ENCODE measurements around the gene ROPN1.
"Not testable (repeated sequence)": the region's sequence is repeated elsewhere in the genome, so short reads cannot be mapped to it uniquely, and the experiment has no call there.

ROPN1 gene

DNA sequence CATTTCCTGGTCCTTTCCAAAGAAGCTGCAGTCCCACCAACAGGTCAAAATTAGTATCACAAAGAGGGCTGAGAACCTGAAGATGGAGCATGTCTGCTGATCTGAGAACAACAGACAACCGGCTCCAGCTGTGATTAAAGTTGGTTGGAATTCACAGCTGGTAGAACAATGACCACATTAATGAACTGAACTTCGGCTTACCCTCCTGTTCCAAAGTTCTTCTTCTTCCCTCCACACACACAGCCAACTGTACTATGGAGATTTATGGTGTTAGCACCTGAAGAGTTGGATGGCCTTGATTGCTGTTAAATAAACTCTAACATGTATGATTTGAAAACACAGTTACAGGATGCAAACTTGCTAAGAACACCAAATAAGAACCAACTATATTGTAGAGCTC is 27.4 kb upstream of the ROPN1 start:
- no peaks in the 10 kb centered on the region for H3K36me3 ChIP-seq (replicated peaks)
- DNase-seq, result no peak
- TF ChIP-seq, protein P1, sequence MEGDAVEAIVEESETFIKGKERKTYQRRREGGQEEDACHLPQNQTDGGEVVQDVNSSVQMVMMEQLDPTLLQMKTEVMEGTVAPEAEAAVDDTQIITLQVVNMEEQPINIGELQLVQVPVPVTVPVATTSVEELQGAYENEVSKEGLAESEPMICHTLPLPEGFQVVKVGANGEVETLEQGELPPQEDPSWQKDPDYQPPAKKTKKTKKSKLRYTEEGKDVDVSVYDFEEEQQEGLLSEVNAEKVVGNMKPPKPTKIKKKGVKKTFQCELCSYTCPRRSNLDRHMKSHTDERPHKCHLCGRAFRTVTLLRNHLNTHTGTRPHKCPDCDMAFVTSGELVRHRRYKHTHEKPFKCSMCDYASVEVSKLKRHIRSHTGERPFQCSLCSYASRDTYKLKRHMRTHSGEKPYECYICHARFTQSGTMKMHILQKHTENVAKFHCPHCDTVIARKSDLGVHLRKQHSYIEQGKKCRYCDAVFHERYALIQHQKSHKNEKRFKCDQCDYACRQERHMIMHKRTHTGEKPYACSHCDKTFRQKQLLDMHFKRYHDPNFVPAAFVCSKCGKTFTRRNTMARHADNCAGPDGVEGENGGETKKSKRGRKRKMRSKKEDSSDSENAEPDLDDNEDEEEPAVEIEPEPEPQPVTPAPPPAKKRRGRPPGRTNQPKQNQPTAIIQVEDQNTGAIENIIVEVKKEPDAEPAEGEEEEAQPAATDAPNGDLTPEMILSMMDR (IDR thresholded peaks at IDR 0.05; ENCODE audit: low read depth, low read length, missing control alignments), result no peak
- in situ Hi-C loops (cut with HindIII; ENCODE audit: low pct_ligation_motif_present, low sequenced_read_pairs), result no loop called here
- no peak overlapping the region for H3K27ac ChIP-seq
- no peak overlapping the region for H3K4me3 ChIP-seq (ENCODE audit: low read depth, low read length)
- H3K27me3 ChIP-seq (replicated peaks), result peaks cover 7% of the 10 kb centered on the region

DNA sequence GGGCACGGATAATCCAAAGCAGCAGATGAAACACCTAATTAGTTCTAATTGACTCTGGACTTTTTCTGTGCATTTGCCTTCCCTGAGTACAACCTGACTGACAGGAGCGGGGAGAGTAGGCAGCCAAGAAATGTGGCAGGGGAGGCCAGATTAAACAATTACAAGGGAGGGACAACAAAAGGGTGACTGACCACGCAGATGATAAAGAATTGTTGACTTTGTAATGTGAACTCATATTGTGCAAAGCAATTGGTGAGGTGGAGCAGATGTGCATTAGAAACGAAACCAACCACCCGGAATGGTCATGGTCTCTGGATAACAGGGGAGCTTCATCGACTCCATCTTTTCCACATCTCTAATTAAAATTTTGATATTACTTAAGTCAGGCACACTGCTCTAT is 25.6 kb upstream of the ROPN1 start:
- in situ Hi-C loops (cut with HindIII; ENCODE audit: low pct_ligation_motif_present, low sequenced_read_pairs); H3K27me3 ChIP-seq (replicated peaks); H3K4me3 ChIP-seq (ENCODE audit: low read depth, low read length): not testable (repeated sequence)

DNA sequence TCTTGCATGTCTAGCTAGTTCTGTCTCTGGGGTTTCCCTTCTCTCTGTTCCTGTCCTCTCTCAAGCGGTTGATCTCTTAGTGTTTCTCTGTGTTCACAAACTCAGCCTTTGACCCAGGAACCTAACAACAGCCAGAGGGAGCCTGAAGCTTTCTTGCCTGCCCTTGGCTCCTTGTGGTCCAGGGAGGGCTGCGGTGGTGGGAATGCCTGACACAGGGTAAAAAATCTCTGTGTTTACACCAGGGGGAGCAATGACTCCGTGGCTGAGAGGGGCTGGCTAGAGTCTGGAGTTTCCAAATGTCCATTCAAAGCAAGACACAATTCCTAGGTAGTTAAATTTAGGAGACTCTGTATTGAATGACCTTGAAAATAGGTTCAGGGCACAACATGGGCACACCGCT is 24.6 kb upstream of the ROPN1 start:
- DNase-seq, result peak; percentile 27
- H3K36me3 ChIP-seq (replicated peaks); H3K27ac ChIP-seq; in situ Hi-C loops (cut with HindIII; ENCODE audit: low pct_ligation_motif_present, low sequenced_read_pairs); H3K27me3 ChIP-seq (replicated peaks); H3K4me3 ChIP-seq (ENCODE audit: low read depth, low read length): not testable (repeated sequence)
- TF ChIP-seq, protein P1 (IDR thresholded peaks at IDR 0.05; ENCODE audit: low read depth, low read length, missing control alignments), result peak; percentile 69

More for the DNA sequence above, 25.6 kb upstream of the ROPN1 start:
- not testable (repeated sequence) for H3K36me3 ChIP-seq (replicated peaks); H3K27ac ChIP-seq; DNase-seq

DNA sequence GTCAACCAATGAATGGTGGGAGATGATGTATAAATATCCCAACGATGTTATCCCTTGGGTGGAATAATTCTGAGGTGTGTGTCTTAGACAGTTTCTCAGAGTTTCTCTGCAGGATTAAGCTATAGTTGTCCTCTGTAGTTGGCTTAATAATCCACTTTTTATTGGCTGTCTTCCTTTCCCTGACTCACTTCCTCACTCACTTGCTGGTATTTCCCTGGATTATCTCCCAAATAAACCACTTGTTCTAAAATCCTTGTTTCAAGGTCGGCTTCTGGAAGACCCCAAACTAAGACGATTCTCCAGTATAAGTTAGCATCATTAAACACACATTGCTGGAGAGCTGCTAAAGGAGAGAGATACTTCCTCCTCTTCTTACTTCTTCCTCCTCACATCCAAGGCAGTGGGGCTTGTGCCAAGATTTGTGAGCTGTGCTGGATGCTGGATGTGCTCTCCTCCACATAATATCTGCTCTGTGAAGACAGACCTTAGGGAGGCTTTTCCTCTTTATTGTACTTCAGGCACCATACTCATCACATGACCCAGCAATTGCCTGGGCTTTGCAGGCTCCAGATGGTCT is 22.5 kb upstream of the ROPN1 start:
- in situ Hi-C loops (cut with HindIII; ENCODE audit: low pct_ligation_motif_present, low sequenced_read_pairs), result no loop called here
- H3K4me3 ChIP-seq (ENCODE audit: low read depth, low read length), result no peak overlapping the region
- no peak overlapping the region for H3K27ac ChIP-seq
- TF ChIP-seq, protein P1 (IDR thresholded peaks at IDR 0.05; ENCODE audit: low read depth, low read length, missing control alignments), result no peak
- DNase-seq, result no peak
- peaks cover 5% of the 10 kb centered on the region for H3K27me3 ChIP-seq (replicated peaks)
- H3K36me3 ChIP-seq (replicated peaks), result no peaks in the 10 kb centered on the region

DNA sequence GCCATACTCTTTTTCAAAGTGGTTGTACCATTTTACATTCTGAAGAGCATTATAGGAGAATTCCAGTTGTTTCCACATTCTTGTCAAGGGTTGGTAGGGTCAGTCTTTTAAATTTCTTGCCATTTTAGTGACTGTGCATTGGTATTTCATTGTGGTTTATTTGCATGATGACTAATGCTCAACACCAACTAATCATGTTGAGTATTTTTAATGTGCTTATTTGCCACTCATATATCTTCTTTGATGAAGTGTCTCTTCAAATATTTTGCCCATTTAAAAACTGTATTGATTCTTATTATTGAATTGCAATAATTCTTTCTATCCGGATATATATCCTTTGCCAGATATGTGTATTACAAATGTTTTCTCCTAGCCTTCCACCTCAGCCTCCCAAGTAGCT is 16.4 kb upstream of the ROPN1 start:
- in situ Hi-C loops (cut with HindIII; ENCODE audit: low pct_ligation_motif_present, low sequenced_read_pairs); DNase-seq; H3K27me3 ChIP-seq (replicated peaks); H3K27ac ChIP-seq; H3K4me3 ChIP-seq (ENCODE audit: low read depth, low read length); H3K36me3 ChIP-seq (replicated peaks): not testable (repeated sequence)

DNA sequence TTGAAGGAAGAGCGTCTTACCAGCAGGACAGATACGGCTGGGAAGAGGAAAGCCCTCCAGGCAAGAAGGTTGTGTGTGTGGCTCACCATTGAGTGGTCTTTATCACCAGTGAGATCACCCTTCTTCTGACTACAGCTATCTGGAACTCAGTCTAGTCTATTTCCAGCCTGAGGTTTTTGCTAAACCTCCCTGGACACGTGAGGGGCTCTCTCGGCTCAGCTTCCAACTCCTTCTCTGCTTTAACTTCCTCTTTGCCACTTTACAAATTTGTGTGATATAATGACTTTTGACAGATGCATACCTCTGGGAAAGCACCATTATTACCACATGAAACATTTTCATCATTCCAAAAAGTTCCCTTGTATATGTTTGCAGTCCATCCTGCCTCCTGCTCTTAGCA is 15.3 kb upstream of the ROPN1 start:
- TF ChIP-seq, protein P1 (IDR thresholded peaks at IDR 0.05; ENCODE audit: low read depth, low read length, missing control alignments), result no peak
- in situ Hi-C loops (cut with HindIII; ENCODE audit: low pct_ligation_motif_present, low sequenced_read_pairs), result no loop called here
- Histone ChIP-seq H3K27ac (no peak overlapping the region), H3K27me3 (replicated peaks) (peaks cover 4% of the 10 kb centered on the region), H3K36me3 (replicated peaks) (no peaks in the 10 kb centered on the region), H3K4me3 (ENCODE audit: low read depth, low read length) (no peak overlapping the region)
- DNase-seq, result no peak

DNA sequence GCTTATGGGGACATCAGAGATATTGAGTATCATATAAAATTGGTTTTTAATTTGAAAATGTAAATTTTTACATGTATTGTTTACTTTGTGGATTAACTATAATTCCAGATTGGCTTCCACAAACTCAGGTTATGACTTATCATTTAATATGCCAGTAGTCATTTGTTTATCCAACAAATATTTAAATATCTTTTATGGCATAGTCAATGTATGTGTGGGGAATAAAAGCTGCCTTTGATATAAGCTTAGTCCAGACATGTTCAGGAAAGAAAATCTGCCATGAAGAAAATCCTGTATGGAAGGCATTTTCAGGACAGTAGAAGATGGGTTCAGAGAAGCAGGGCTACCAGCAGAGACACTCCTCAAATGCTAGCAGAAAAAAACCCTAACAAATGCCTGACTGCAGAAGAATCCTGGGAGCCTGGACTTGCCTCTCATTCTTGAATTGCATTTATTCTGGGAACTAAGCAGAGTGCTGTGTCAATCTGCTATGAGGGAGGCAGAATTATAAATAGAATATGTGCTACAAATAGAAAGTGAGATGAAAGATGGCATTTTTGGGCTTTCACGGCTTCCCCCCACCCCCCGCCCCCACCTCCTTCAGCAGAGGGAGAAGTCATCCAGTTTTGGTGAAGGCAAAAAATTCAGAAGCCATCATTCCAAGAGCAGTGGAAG is 10.6 kb upstream of the ROPN1 start:
- DNase-seq; H3K4me3 ChIP-seq (ENCODE audit: low read depth, low read length); H3K36me3 ChIP-seq (replicated peaks); H3K27ac ChIP-seq; H3K27me3 ChIP-seq (replicated peaks); in situ Hi-C loops (cut with HindIII; ENCODE audit: low pct_ligation_motif_present, low sequenced_read_pairs): not testable (repeated sequence)

DNA sequence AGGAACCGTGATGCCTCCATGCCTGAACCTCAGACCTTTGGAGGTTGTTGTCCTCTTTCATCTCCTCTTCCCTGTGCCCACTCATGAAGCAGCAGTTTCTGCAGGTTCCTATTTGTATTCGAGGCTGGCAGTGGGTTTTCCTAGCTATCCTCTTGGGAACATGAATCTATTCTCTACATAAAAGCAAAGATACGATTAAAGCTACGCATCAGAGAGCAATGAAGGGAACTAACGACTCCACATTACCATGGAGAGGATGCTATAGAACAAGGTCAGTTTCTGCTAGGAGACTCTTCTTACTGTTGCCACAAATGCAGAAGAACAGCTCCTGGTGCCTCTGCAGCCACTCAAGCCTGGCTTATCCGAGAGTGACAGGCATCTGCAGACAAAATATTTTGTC is 9.4 kb upstream of the ROPN1 start:
- H3K27me3 ChIP-seq (replicated peaks); in situ Hi-C loops (cut with HindIII; ENCODE audit: low pct_ligation_motif_present, low sequenced_read_pairs): not testable (repeated sequence)

More for the DNA sequence above, 9.4 kb upstream of the ROPN1 start:
- not testable (repeated sequence) for DNase-seq; H3K36me3 ChIP-seq (replicated peaks); H3K4me3 ChIP-seq (ENCODE audit: low read depth, low read length); H3K27ac ChIP-seq

Measured in brain microvascular endothelial cell (primary cell).